ENCODE measurements around the gene UQCRQ. TPM values are rescaled to one million over a fixed set of nuclear protein-coding genes. Genes with fewer than 3 reads are reported as not detected.

The UQCRQ gene
- total and polyA plus RNA-seq, 2 of the 13 experiments (the other 11 are each of a cell fraction or from before 2014, with no cell fraction given) = 257 to 575 TPM

GRCh38 chr5:132873119-132873929, 6.9 kb downstream of the UQCRQ start, which contains the start of gene LEAP2 (continued):
- TF ChIP-seq ZNF407 (CRISPR knock-in tag; IDR thresholded peaks at IDR 0.05; ENCODE audit: not compliant biosample characterization) (no peak), GPBP1L1 (CRISPR knock-in tag; IDR thresholded peaks at IDR 0.05) (no peak), ZBTB21 (CRISPR knock-in tag; IDR thresholded peaks at IDR 0.05) (no peak), ZFP37 (CRISPR knock-in tag; IDR thresholded peaks at IDR 0.05; ENCODE audit: borderline replicate concordance) (0 out of 2 replicates have a peak, but pooled peaks have one; percentile 21), HMGA1 (CRISPR knock-in tag; conservative IDR thresholded peaks at IDR 0.05) (no peak), TMF1 (CRISPR knock-in tag; IDR thresholded peaks at IDR 0.05; ENCODE audit: low read depth) (no peak), ZBTB46 (CRISPR knock-in tag; IDR thresholded peaks at IDR 0.05; ENCODE audit: borderline replicate concordance) (no peak), SNAPC2 (CRISPR knock-in tag; IDR thresholded peaks at IDR 0.05) (peak; percentile 70; the same call in 1 of the 2 replicates), TRAFD1 (CRISPR knock-in tag; IDR thresholded peaks at IDR 0.05; ENCODE audit: borderline replicate concordance) (no peak), HNF4G (IDR thresholded peaks at IDR 0.05; ENCODE audit: borderline replicate concordance, low read depth, low read length) (peak; percentile 86), HNF4G (CRISPR knock-in tag; IDR thresholded peaks at IDR 0.05; ENCODE audit: borderline replicate concordance, low read depth) (peak; percentile 66; the same call in 1 of the 2 replicates), ZNF724P (CRISPR knock-in tag; IDR thresholded peaks at IDR 0.05; ENCODE audit: borderline replicate concordance) (peak; percentile 66; the same call in 1 of the 2 replicates), THAP8 (CRISPR knock-in tag; IDR thresholded peaks at IDR 0.05; ENCODE audit: borderline replicate concordance) (no peak), ZNF605 (CRISPR knock-in tag; IDR thresholded peaks at IDR 0.05) (0 out of 2 replicates have a peak, but pooled peaks have one; percentile 78)
